Motor neuron (in vitro differentiated cells): ENCODE measurements around the gene MCM10. TPM values are rescaled to one million over a fixed set of nuclear protein-coding genes. Genes with fewer than 3 reads are reported as not detected.

Experiments used
- ATAC-seq, 8 experiments: fragments of 200-7000 bp; cut with Tn5 transposase; replicated peaks in 6 of 8; 2 replicates each; pipeline ENCODE4 v1.8.0; 2021; ENCODE audit warnings: mild to moderate bottlenecking in 8 of 8, moderate library complexity in 8 of 8
- H3K27ac ChIP-seq, 2 donors: fragments of 250-450 bp; sonication (Bioruptor Pico); 2 replicates each; pipeline ENCODE4 v1.9.0; 2021; ENCODE audit warnings: antibody characterized with exemption in 2 of 2, mild to moderate bottlenecking in 2 of 2, moderate library complexity in 1 of 2
- H3K4me1 ChIP-seq, 2 donors: fragments of 250-450 bp; sonication (Bioruptor Pico); replicated peaks in 1 of 2; 2 replicates each; pipeline ENCODE4 v1.6.1; 2021; ENCODE audit warnings: antibody characterized with exemption in 2 of 2, mild to moderate bottlenecking in 2 of 2, moderate library complexity in 1 of 2
- H3K4me3 ChIP-seq, 5 donors: fragments of 250-450 bp; sonication (Bioruptor Pico); 2 replicates each; pipeline ENCODE4 v1.9.0; 2021; ENCODE audit warnings: antibody characterized with exemption in 5 of 5, mild to moderate bottlenecking in 5 of 5, moderate library complexity in 4 of 5
- WGBS, 10 experiments: fragments of 450-650 bp; shearing (Covaris generic); methylation state at CpG; one replicate each; pipeline ENCODE4 v1.0.0; 2022; 5-methylcytosine and 5-hydroxymethylcytosine counted together
- in situ Hi-C, 9 experiments: fragments of 400-800 bp; cut with MboI; loops; one replicate each; pipeline ENCODE4 v1.15.0; 2021; ENCODE audit warnings: low sequenced_read_pairs in 9 of 9, low pct_unique_long_range_greater_than_20kb in 2 of 9; ENCODE audit not compliant: unreplicated experiment in 9 of 9
- total RNA-seq, 8 experiments: library from RNA; unstranded; fragments of 300-600 nt; gene quantifications; 2 replicates each; pipeline versions ENCODE4 v1.2.3 to v1.2.4, GENCODE V29; 2022

Gene MCM10
- total RNA-seq, 8 experiments from 2014 or later, result 0.31 to 21.1 (median 1.1) TPM

- in situ Hi-C loops, result no loop called here
- no peak overlapping the region for H3K27ac ChIP-seq
- H3K4me1 ChIP-seq, result no peaks in the 10 kb centered on the region
- WGBS, 10 experiments, result 60 to 100% (median 100%) methylated on average over 1 of the region's 1 CpG; no CpG with 5 or more reads in 3 of the 10 experiments
- H3K4me3 ChIP-seq, result no peak overlapping the region
- ATAC-seq, result no peak
Observed at GRCh38 chr10:13182424-13182823, 21.1 kb downstream of the MCM10 start.

- Histone ChIP-seq H3K27ac (no peak overlapping the region), H3K4me3 (no peak overlapping the region), H3K4me1 (no peaks in the 10 kb centered on the region)
- WGBS, 10 experiments, result 89 to 100% (median 97%) methylated on average over 1 to 5 of the region's 5 CpGs; no CpG with 5 or more reads in 1 of the 10 experiments
- no peak for ATAC-seq
- in situ Hi-C loops, result no loop called here
Observed at GRCh38 chr10:13183625-13184024, 22.3 kb downstream of the MCM10 start.

- no peaks in the 10 kb centered on the region for H3K4me1 ChIP-seq
- 58 to 100% (median 86%) methylated on average over 1 to 2 of the region's 2 CpGs; no CpG with 5 or more reads in 4 of the 10 experiments for WGBS, 10 experiments
- H3K4me3 ChIP-seq, result no peak overlapping the region
- H3K27ac ChIP-seq, result no peak overlapping the region
- in situ Hi-C loops, result no loop called here
- no peak for ATAC-seq
Observed at GRCh38 chr10:13184276-13184675, 22.9 kb downstream of the MCM10 start.

GRCh38 chr10:13184730-13185514 lies 23.6 kb downstream of the MCM10 start:
- Histone ChIP-seq H3K27ac (no peak overlapping the region), H3K4me1 (no peaks in the 10 kb centered on the region), H3K4me3 (no peak overlapping the region)
- WGBS, 10 experiments, result 95 to 100% (median 100%) methylated on average over 1 to 3 of the region's 5 CpGs; no CpG with 5 or more reads in 3 of the 10 experiments
- ATAC-seq, result peak in 1 of 8 experiments; percentile 60
- in situ Hi-C loops, result no loop called here

DNA sequence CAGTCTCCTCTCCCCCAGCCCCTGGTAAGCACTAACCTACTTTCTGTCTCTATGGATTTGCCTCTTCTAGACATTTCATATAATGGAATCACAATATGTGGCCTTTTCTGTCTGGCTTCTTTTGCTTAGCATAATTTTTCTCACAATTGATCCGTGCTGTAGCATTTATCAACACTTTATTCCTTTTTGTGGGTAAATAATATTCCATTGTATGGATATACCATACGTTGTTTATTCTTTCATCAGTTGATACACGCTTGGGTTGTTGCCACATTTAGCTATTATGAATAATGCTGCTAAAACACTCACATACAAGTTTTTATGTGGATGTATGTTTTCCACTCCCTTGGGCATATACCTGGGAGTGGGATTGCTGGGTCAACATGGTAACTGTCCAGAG lies 25.8 kb downstream of the MCM10 start:
- Histone ChIP-seq H3K4me3 (no peak overlapping the region), H3K4me1 (no peaks in the 10 kb centered on the region), H3K27ac (no peak overlapping the region)
- no peak for ATAC-seq
- in situ Hi-C loops, result no loop called here
- 79 to 100% (median 98%) methylated on average over 1 to 3 of the region's 3 CpGs; no CpG with 5 or more reads in 2 of the 10 experiments for WGBS, 10 experiments

DNA sequence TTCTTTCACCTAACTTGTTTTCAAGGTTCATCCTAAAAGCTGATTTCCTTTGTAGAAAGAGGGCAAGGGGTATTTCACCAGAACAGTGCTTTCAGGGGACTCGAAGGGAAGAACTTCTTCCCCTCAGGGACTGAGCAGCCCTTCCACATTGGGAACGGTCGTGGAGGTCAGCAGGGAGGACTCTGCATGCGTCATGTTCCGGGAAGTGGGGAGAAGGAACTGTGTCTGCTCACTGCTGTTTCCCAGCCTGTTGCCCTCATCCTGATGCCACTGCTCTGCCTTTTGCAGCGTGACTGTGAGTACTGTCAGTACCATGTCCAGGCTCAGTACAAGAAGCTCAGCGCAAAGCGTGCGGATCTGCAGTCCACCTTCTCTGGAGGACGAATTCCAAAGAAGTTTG lies 27.2 kb downstream of the MCM10 start:
- 91 to 97% (median 94%) methylated on average over 4 to 8 of the region's 10 CpGs; no CpG with 5 or more reads in 5 of the 10 experiments for WGBS, 10 experiments
- no peaks in the 10 kb centered on the region for H3K4me1 ChIP-seq
- in situ Hi-C loops, result no loop called here
- H3K27ac ChIP-seq, result no peak overlapping the region
- ATAC-seq, result no peak
- no peak overlapping the region for H3K4me3 ChIP-seq

GRCh38 chr10:13189961-13190360 lies 28.6 kb downstream of the MCM10 start:
- no peak for ATAC-seq
- 54 to 100% (median 92%) methylated on average over 1 to 4 of the region's 4 CpGs; no CpG with 5 or more reads in 4 of the 10 experiments for WGBS, 10 experiments
- in situ Hi-C loops, result no loop called here

GRCh38 chr10:13190816-13191215 lies 29.5 kb downstream of the MCM10 start:
- Histone ChIP-seq H3K4me1 (no peaks in the 10 kb centered on the region), H3K27ac (no peak overlapping the region), H3K4me3 (no peak overlapping the region)
- in situ Hi-C loops, result no loop called here
- 44 to 100% (median 96%) methylated on average over 1 to 3 of the region's 3 CpGs for WGBS, 10 experiments
- ATAC-seq, result no peak

More at GRCh38 chr10:13189961-13190360, 28.6 kb downstream of the MCM10 start:
- H3K4me3 ChIP-seq, result no peak overlapping the region
- H3K4me1 ChIP-seq, result no peaks in the 10 kb centered on the region
- no peak overlapping the region for H3K27ac ChIP-seq

DNA sequence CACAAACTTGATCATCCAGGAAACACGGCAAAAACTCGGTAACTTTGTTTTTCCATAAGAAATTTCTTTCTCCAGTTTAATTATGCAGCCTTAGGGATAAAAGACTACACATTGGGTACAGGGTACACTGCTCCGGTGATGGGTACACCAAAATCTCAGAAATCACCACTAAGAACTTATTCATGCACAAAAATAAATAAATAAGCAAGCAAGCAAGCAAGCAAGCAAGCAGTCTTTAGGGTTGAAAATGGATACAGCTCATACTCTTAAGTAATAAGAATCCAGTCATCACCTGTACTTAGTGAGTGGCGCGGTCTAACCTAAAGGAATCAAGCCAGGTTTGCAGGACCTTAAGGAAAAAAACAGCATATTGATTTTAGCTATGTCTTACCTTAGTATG lies 30.0 kb downstream of the MCM10 start:
- H3K27ac ChIP-seq, result no peak overlapping the region
- H3K4me1 ChIP-seq, result no peaks in the 10 kb centered on the region
- no peak for ATAC-seq
- in situ Hi-C loops, result no loop called here
- H3K4me3 ChIP-seq, result no peak overlapping the region
- WGBS, 10 experiments, result 92 to 100% (median 100%) methylated on average over 1 to 5 of the region's 5 CpGs; no CpG with 5 or more reads in 1 of the 10 experiments

- no peaks in the 10 kb centered on the region for H3K4me1 ChIP-seq
- H3K4me3 ChIP-seq, result no peak overlapping the region
- no peak for ATAC-seq
- H3K27ac ChIP-seq, result no peak overlapping the region
- 77 to 100% (median 94%) methylated on average over 1 to 5 of the region's 7 CpGs; no CpG with 5 or more reads in 2 of the 10 experiments for WGBS, 10 experiments
- in situ Hi-C loops, result no loop called here
Observed at GRCh38 chr10:13193637-13194036, 32.3 kb downstream of the MCM10 start.

DNA sequence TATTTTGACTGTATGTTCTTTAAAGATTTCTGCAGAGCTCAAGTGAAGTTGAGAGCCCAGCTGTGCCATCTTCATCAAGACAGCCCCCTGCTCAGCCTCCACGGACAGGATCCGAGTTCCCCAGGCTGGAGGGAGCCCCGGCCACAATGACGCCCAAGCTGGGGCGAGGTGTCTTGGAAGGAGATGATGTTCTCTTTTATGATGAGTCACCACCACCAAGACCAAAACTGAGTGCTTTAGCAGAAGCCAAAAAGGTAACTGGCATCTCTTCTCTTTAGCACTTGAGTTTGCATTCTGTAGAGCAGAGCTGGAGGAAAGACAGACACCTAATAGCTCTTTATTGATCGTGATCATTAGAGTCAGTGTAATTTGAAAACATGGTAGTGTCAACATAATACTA lies 33.7 kb downstream of the MCM10 start:
- WGBS, 10 experiments, result 75 to 100% (median 93%) methylated on average over 1 to 5 of the region's 6 CpGs
- Histone ChIP-seq H3K27ac (no peak overlapping the region), H3K4me1 (no peaks in the 10 kb centered on the region), H3K4me3 (no peak overlapping the region)
- in situ Hi-C loops, result no loop called here
- ATAC-seq, result no peak

DNA sequence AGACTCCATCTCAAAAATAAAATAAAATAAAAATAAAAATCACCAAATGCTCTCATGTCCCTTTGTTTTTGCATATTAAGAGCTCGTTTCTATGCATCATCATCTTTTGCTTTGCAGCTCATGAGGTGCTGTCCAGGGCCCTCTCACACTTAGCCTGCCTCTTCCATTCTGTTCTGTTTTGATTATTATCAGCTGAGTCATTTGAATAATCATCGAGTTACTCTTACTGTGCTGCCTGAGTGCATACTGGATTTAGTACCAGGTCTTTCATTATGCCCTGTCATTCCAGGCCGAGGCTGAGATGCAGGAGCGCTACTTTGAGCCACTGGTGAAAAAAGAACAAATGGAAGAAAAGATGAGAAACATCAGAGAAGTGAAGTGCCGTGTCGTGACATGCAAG lies 39.8 kb downstream of the MCM10 start:
- Histone ChIP-seq H3K27ac (no peak overlapping the region), H3K4me1 (no peaks in the 10 kb centered on the region), H3K4me3 (no peak overlapping the region)
- peak in 7 of 8 experiments; percentile 28 to 86 (median 77) for ATAC-seq
- in situ Hi-C loops, result no loop called here
- 76 to 100% (median 88%) methylated on average over 3 to 6 of the region's 6 CpGs; no CpG with 5 or more reads in 2 of the 10 experiments for WGBS, 10 experiments

DNA sequence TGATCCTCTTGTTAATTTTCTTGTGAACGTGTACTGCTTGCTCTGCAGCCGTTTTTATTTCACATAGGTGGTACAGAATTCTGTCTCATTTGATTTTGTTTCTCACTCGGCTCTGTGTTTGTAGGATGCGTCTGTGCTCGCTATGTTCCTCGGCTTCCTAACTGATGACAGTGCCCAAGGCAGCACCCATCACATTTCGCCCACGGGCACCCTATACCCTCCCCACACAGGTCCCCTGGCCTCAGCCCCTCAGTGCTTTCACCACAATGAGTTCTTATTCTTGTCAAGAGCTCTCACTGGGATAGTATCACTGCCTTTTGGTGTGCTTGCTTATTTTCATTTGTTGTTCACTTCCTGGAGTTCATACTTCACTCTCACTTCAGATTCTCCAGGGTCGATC lies 44.7 kb downstream of the MCM10 start:
- WGBS, 10 experiments, result 79 to 100% (median 93%) methylated on average over 1 to 9 of the region's 9 CpGs
- ATAC-seq, result no peak
- in situ Hi-C loops, result no loop called here
- H3K4me1 ChIP-seq, result no peaks in the 10 kb centered on the region
- no peak overlapping the region for H3K4me3 ChIP-seq
- no peak overlapping the region for H3K27ac ChIP-seq
